Thyroid gland (tissue), 4 donors: ENCODE results near the gene VSTM1.

Source experiments
- POLR2A ChIP-seq, 2 donors: fragments of 450-650 bp; IDR thresholded peaks; one replicate each; pipeline ENCODE4 v1.6.1; 2017; ENCODE audit warnings: antibody characterized with exemption in 2 of 2, mild to moderate bottlenecking in 2 of 2, moderate library complexity in 1 of 2
- TF ChIP-seq, protein P1 (sequence below), 6 experiments: fragments of 200-600 bp in 3 of 6; fragments of 450-650 bp in 3 of 6; sonication (generic) in 3 of 6; IDR thresholded peaks; one replicate each; pipeline ENCODE4 v1.5.1; 2016 to 2019; ENCODE audit warnings: antibody characterized with exemption in 6 of 6, mild to moderate bottlenecking in 2 of 6, inconsistent platforms in 1 of 6, moderate library complexity in 1 of 6

DNA sequence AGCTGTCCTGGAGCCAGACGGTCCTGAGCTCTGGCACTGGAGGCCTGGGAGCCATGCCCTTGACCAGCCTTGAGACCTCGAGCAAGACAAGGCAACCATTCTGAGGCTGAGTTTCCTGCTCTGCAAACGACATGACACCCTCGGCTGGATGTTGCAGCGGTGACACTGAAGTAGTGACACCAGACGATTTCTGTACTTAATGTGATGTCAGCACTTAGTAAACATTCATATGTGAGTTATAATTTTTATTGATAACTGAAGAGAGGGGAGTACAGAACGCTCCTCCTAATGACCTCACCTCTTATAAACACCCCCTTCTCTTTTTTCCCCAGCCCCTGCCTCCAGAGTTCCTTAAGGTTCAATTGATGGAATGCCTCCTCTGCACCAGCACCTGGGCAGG is 44.8 kb upstream of the VSTM1 start:
- TF ChIP-seq, protein P1, sequence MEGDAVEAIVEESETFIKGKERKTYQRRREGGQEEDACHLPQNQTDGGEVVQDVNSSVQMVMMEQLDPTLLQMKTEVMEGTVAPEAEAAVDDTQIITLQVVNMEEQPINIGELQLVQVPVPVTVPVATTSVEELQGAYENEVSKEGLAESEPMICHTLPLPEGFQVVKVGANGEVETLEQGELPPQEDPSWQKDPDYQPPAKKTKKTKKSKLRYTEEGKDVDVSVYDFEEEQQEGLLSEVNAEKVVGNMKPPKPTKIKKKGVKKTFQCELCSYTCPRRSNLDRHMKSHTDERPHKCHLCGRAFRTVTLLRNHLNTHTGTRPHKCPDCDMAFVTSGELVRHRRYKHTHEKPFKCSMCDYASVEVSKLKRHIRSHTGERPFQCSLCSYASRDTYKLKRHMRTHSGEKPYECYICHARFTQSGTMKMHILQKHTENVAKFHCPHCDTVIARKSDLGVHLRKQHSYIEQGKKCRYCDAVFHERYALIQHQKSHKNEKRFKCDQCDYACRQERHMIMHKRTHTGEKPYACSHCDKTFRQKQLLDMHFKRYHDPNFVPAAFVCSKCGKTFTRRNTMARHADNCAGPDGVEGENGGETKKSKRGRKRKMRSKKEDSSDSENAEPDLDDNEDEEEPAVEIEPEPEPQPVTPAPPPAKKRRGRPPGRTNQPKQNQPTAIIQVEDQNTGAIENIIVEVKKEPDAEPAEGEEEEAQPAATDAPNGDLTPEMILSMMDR (IDR thresholded peaks at IDR 0.05), result no peak
- TF ChIP-seq POLR2A (IDR thresholded peaks at IDR 0.05), result no peak
